NCI-H1694 (cell line): ENCODE results near the gene TTC29.

Source experiments
- DNase-seq: peaks from one replicate; lab custom pipeline; 2025; lab: John Stamatoyannopoulos, UW

The TTC29 gene

GRCh38 chr4:146945556-146946374 is at the start of gene TTC29:
Gene TTC29, minus strand, starts transcription at chr4:146945864. Its CDS starts 5,969 bp downstream, at chr4:146939895.
- peak; percentile 25 for DNase-seq

GRCh38 chr4:146981651-146982050 is 36.0 kb upstream of the TTC29 start:
- DNase-seq = no peak

GRCh38 chr4:146978641-146979040 is 33.0 kb upstream of the TTC29 start:
- no peak for DNase-seq

GRCh38 chr4:146976145-146976544 is 30.5 kb upstream of the TTC29 start:
- no peak for DNase-seq

- DNase-seq = no peak
Observed at GRCh38 chr4:146975527-146975926, 29.9 kb upstream of the TTC29 start.

- DNase-seq = no peak
Observed at GRCh38 chr4:146975036-146975435, 29.4 kb upstream of the TTC29 start.

- DNase-seq = no peak
Observed at GRCh38 chr4:146972036-146972435, 26.4 kb upstream of the TTC29 start.

GRCh38 chr4:146969126-146969525 is 23.5 kb upstream of the TTC29 start:
- no peak for DNase-seq

- DNase-seq = no peak
Observed at GRCh38 chr4:146960634-146961033, 15.0 kb upstream of the TTC29 start.

- DNase-seq = no peak
Observed at GRCh38 chr4:146959692-146960091, 14.0 kb upstream of the TTC29 start.

- DNase-seq = no peak
Observed at GRCh38 chr4:146957237-146957636, 11.6 kb upstream of the TTC29 start.

- no peak for DNase-seq
Observed at GRCh38 chr4:146952896-146953295, 7.2 kb upstream of the TTC29 start.

GRCh38 chr4:146949559-146949958 is 3.9 kb upstream of the TTC29 start:
- no peak for DNase-seq

- no peak for DNase-seq
Observed at GRCh38 chr4:146943691-146944375, 1.8 kb downstream of the TTC29 start.

- no peak for DNase-seq
Observed at GRCh38 chr4:146932116-146932515, 13.5 kb downstream of the TTC29 start.

GRCh38 chr4:146930673-146931072 is 15.0 kb downstream of the TTC29 start:
- no peak for DNase-seq

- no peak for DNase-seq
Observed at GRCh38 chr4:146927695-146928094, 18.0 kb downstream of the TTC29 start.

- peak; percentile 5 for DNase-seq
Observed at GRCh38 chr4:146916479-146917076, 29.1 kb downstream of the TTC29 start.

GRCh38 chr4:146915132-146915531 is 30.5 kb downstream of the TTC29 start:
- DNase-seq = no peak

GRCh38 chr4:146900295-146900694 is 45.4 kb downstream of the TTC29 start:
- no peak for DNase-seq

- DNase-seq = no peak
Observed at GRCh38 chr4:146890301-146890700, 55.4 kb downstream of the TTC29 start.

- DNase-seq = no peak
Observed at GRCh38 chr4:146883070-146883469, 62.6 kb downstream of the TTC29 start.

- DNase-seq = no peak
Observed at GRCh38 chr4:146857298-146857697, 88.4 kb downstream of the TTC29 start.
